ENCODE data around the gene CST3.
"Not testable (repeated sequence)": the region's sequence is repeated elsewhere in the genome, so short reads cannot be mapped to it uniquely, and the experiment has no call there.

Gene CST3, protein sequence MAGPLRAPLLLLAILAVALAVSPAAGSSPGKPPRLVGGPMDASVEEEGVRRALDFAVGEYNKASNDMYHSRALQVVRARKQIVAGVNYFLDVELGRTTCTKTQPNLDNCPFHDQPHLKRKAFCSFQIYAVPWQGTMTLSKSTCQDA

DNA sequence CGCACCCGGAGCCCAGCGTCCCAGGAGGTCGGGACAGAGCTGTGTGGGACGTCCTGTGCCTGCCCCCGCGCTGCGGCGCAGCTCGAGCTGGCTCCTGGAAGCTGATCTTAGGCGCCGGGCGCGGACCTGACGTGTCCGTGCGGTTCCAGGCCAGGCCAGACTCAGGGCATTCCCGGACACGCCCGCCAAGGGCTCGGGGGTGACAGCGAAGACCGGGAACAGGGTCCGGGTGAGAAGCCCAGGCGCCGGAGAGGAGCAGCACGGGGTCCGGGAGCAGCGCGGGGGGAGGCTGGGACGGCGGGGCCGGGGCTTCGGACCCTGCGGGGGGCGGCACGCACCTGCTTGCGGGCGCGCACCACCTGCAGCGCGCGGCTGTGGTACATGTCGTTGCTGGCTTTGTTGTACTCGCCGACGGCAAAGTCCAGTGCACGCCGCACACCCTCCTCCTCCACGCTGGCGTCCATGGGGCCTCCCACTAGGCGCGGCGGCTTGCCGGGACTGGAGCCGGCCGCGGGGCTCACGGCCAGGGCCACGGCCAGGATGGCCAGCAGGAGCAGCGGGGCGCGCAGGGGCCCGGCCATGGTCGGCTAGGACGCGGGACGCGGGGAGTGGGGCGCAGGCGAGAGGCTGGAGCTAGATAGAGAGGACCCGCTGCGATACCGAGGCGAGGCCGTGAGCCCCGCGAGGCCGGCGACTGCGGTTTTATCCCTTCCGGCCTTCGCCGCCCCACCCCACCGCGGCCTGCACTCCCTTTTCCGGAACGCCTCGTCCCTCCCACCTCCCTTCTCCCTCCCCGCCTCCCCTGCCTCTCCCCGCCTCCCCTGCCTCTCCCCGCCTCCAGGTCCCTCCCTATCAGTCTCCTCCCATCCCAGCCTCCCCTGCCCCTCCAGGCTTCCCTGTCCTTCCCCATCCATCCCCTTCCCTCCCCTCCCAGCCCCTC, at the start of gene CST3:
Gene CST3 (minus strand): TSS at position 674 of the 940 bp plus-strand sequence. CDS start 93 bp downstream, at position 581.
- FAIRE-seq, result no peak
- peak; percentile 97 for TF ChIP-seq POLR2A (IDR thresholded peaks at IDR 0.05; ENCODE audit: low read depth, low read length)
- peak; percentile 92 for DNase-seq (ENCODE audit: insufficient read length, low spot score)

DNA sequence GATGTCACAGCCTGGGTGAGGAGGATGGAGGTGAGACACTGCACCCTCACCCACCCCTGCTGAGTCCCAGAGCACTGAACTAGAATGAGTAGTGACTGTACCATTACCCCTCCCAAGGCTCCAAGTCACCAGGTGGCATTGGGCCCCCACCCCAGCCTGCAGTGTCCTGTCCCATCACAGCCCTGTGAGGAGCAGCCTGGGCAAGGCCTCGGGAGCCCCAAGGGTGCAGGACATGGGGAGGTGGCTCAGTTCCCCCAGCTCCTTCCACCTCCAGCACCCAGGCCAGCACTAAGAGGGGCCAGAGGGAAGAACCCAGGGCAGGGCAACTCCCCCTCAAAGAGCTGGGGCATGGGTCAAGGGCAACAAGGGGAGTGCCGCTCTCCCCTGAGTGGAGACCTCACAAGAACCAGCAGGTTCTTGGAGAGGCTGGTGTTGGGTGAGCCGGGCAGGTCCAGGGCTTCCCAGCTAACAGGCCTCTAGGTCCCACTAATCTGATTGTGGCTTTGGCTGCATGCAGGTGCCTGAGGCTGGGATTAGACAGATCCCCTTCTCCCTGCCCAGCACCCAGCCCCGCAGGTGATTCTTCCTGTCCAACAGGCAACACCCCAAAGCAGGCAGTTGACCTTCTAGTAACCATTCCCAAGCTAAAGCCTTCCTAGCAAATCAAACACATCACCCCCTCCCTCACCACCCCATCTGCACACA, 48.4 kb upstream of the CST3 start:
- TF ChIP-seq POLR2A (IDR thresholded peaks at IDR 0.05; ENCODE audit: low read depth, low read length), result no peak
- FAIRE-seq, result no peak
- no peak for DNase-seq (ENCODE audit: insufficient read length, low spot score)

DNA sequence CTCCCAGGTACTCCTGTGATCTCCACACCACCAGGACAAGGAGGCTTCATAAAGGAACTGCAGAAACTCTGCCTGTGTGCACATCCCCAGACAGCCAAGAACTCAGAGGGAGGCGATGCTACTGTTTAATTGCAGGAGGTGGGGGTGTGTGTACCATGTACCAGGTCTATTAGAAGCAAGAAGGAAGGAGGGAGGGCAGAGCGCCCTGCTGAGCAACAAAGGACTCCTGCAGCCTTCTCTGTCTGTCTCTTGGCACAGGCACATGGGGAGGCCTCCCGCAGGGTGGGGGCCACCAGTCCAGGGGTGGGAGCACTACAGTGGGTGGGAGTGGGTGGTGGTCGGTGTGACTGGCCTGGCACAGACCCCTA, 47.8 kb upstream of the CST3 start:
- not testable (repeated sequence) for FAIRE-seq

DNA sequence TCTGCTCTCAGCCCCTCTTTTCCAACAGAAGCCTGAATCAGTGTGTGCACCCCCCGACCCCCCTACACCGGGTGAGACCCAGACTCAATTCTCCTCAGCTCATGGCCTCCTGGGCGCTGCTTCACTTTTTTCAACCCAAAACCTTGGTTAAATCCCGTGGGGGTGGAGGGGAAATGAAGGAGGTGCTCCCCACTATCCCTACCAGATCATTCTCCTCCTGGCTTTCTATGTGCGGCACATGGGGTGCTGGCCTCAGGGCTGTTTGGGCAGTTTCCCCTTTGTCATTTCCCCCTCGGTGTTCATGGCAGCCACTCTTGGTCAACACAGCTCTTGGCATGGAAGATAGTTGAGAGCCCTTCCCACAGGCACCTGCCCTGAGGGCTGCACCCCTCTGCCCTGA, 46.5 kb upstream of the CST3 start:
- DNase-seq (ENCODE audit: insufficient read length, low spot score) (no peak), FAIRE-seq (no peak)
- no peak for TF ChIP-seq POLR2A (IDR thresholded peaks at IDR 0.05; ENCODE audit: low read depth, low read length)

More for the DNA sequence above, 47.8 kb upstream of the CST3 start:
- DNase-seq (ENCODE audit: insufficient read length, low spot score), result not testable (repeated sequence)

DNA sequence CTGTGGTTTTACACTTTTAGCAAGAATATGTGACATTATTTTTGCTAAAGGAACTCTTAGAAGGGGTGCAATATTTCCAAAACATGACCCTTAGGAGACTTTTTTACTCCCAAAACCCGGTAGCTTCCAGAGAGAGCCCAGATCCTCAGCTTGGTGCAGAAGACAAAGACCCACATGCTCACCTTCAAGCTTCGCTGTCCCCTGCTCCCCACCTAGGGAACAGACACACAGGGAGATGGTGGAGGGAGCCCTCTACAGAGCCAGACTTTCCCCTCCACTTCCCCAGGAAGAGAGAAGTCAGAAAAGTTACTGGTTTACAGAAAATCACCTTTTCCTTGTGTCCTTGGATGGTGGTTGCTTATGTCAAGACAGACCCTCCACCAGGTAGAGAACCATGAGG, 46.1 kb upstream of the CST3 start:
- no peak for DNase-seq (ENCODE audit: insufficient read length, low spot score)
- TF ChIP-seq POLR2A (IDR thresholded peaks at IDR 0.05; ENCODE audit: low read depth, low read length), result no peak
- no peak for FAIRE-seq

DNA sequence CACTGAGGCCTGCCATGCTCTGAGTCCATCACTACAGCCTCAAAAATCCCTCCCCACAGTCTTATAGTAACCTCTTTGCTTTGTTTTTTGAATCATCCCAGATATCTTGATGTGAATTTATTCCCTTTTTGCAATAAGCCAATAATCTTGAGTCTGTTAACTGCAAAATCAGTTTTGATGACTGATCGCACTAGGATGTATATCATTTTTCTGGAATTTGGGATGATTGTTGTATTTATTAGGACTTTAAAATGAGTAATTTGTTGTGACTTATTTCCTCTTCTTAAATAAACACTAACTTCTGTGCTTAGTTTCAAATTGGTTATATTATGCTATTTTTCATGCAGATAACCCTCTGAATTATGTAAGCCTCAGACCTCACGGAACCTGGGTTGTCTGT, 45.5 kb upstream of the CST3 start:
- no peak for TF ChIP-seq POLR2A (IDR thresholded peaks at IDR 0.05; ENCODE audit: low read depth, low read length)
- no peak for FAIRE-seq
- DNase-seq (ENCODE audit: insufficient read length, low spot score), result no peak

DNA sequence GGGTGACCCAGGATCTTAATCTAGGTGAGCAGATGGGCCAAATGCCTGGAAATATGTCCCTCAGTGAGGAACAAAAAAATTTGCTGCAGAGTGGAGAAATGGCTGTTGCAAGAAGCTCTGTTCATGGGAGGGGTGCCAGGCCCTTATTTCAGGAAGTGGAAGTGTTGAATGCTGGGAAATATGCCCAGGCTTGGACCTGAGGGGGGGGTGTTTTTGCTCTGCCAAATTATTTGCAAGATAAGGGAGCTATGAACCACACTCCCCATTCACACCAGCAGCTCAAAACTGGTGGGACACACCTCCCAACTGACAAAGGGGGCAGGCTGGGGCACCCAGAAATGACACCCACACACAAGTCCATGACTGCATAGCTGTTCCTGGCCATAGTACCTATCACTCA, 42.4 kb upstream of the CST3 start:
- FAIRE-seq, result no peak
- TF ChIP-seq POLR2A (IDR thresholded peaks at IDR 0.05; ENCODE audit: low read depth, low read length), result no peak

DNA sequence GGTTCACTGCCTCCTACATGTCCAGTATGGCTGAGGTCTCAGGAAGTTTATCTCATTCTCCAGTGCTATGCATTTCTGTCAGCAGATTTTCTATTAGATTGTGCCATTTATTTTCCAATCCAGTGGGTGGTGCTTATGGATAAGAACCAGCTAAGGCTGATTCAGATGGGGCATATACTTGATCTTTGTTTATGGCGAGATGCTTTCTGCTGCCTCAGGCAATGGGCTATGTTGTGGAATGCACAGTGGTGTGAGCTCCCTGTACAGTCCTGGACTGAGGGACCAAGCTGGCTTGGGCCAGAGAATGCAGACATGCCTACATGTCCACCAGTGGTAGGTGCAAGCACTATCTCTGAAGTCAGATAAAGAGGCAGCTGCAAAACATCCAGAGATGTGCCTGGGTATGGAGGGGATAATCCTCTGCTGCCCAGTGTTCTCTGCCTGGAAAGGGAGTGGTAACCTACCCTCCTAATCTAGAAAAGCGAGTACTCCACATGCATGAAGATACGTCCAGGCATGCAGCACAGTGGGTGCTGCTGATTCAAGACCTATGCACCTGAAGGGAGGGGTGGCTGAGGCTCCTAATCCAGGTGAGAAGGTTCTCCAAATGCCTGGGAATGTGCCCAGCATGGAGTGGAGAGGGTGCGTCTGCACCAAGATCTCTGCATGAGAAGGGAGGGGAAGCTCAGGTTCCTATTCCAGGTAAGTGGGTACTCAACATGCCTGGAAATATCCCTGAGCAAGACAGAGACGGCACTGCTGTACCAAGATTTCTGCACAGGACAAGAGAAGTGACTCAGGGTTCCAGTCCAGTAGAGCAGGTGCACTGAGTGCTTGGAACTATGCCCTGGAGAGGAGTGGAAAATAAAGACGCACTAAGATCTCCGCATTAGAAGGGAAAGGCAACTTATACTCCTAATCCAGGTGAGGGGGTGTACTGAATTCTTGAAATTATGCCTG, 41.7 kb upstream of the CST3 start:
- no peak for TF ChIP-seq POLR2A (IDR thresholded peaks at IDR 0.05; ENCODE audit: low read depth, low read length)
- FAIRE-seq, result no peak
- DNase-seq (ENCODE audit: insufficient read length, low spot score), result no peak

More for the DNA sequence above, 42.4 kb upstream of the CST3 start:
- no peak for DNase-seq (ENCODE audit: insufficient read length, low spot score)

DNA sequence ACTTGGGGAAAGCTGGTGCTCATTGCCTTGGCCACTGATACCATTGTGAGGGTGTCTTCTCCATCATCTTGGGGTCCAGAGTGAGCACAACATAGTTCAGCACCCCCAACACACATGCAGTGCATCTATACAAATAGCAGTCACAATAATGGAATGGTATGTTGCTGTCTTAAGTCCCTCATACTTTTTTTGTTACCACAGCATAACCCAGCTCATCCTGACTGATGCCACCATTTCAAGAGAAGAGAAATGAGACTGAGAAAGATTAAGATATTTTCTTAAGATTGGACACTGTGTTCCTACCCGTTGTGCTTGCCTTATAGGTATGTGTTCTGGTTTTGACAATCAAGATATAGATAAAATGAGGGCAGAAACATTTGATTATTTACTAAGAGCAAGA, 35.5 kb upstream of the CST3 start:
- no peak for TF ChIP-seq POLR2A (IDR thresholded peaks at IDR 0.05; ENCODE audit: low read depth, low read length)
- FAIRE-seq (no peak), DNase-seq (ENCODE audit: insufficient read length, low spot score) (no peak)

DNA sequence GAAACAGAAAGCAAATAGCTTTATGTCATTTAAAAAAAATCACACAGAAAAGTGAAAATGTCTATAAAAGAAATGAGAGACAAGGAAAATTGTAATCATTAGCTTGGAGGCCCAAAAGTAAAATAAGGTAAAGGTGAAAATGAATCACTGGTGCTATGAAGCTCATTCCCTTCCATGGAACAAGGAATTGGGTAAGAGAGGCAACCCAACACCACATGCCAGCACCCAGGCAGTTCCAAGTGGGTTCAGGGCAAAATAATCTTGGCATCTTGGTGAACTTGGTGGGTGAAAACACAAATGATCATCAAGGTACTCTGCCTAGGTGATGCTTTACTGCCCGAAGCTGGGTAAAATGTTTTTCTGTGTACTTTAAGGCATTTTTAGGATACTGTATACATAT, 34.4 kb upstream of the CST3 start:
- no peak for TF ChIP-seq POLR2A (IDR thresholded peaks at IDR 0.05; ENCODE audit: low read depth, low read length)
- FAIRE-seq (no peak), DNase-seq (ENCODE audit: insufficient read length, low spot score) (no peak)

DNA sequence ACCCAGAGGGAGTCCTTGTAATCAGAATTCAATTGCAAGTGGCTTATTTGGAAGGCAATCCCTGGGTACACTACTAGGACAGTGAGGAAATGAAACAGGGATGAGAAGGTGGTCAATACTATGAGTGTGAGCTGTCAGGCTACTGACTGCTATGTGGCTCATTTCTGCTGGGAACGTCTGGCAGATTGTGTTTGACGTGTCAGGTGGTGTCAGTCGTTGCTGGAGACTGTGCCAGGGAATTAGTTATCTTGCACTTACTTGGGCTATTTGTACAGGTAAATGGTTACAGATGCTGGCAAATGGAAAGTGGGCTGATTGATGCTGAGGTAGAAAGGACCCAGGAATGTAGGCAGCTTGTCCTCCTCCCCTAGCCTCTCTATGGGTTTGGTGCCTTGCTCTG, 33.7 kb upstream of the CST3 start:
- TF ChIP-seq POLR2A (IDR thresholded peaks at IDR 0.05; ENCODE audit: low read depth, low read length), result no peak
- DNase-seq (ENCODE audit: insufficient read length, low spot score) (no peak), FAIRE-seq (no peak)

DNA sequence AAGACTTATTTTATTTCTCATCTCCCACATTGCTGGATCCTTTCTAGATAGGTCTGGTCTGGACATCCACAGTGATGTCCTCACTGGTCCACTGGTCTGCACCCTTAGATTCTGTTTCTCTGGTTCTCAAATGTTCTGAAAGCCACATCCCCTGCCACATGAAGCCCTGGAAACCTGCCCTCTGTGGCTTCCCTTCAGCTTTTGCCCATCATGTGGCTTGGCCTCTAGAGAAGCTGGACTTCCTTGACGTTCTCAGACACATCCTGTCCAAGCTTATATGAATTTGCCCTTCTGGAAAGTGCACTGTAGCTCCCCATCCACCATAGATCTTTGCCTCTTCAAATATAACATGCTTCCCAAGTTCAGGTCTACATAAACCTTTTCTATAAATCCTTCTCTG, 32.6 kb upstream of the CST3 start:
- no peak for FAIRE-seq
- no peak for DNase-seq (ENCODE audit: insufficient read length, low spot score)

DNA sequence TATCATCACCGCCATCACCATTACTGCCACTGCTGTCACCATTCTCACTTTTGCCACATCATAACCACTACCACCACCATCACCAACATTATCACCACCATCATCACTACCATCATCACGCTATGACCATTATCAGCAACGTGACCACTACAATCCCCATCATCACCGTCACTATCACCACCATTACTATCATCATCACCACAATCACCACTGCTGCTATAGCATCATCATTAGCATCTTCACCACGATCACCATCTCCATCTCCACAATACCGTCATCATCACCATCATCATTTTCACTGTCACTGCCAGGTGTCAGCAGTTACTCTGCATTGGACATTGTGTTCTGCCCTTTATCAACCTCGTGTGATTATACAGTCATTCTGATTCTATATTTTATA, 32.1 kb upstream of the CST3 start:
- TF ChIP-seq POLR2A (IDR thresholded peaks at IDR 0.05; ENCODE audit: low read depth, low read length), result no peak
- FAIRE-seq (no peak), DNase-seq (ENCODE audit: insufficient read length, low spot score) (no peak)

More for the DNA sequence above, 32.6 kb upstream of the CST3 start:
- TF ChIP-seq POLR2A (IDR thresholded peaks at IDR 0.05; ENCODE audit: low read depth, low read length), result no peak

Measured in H54 (cell line).